Chondrocyte (in vitro differentiated cells): ENCODE measurements around the gene DLG2. TPM values are rescaled to one million over a fixed set of nuclear protein-coding genes. Genes with fewer than 3 reads are reported as not detected.

Experiments
- DNase-seq: peaks from one replicate; pipeline ENCODE4 v3.0.0; 2021; ENCODE audit warnings: mixed read lengths, low spot score
- H3K27ac Mint-ChIP-seq: one replicate; pipeline ENCODE4 v1.8.0; 2021; ENCODE audit warnings: mild to moderate bottlenecking, moderate library complexity, mixed read lengths; ENCODE audit not compliant: unreplicated experiment
- H3K27me3 Mint-ChIP-seq: 2 replicates; pipeline ENCODE4 v1.8.0; 2021; ENCODE audit warnings: low read depth, mixed read lengths
- H3K36me3 Mint-ChIP-seq: 2 replicates; pipeline ENCODE4 v1.8.0; 2021; ENCODE audit warnings: low read depth, mixed read lengths
- H3K4me1 Mint-ChIP-seq: 2 replicates; pipeline ENCODE4 v1.8.0; 2021; ENCODE audit warnings: low read depth, mild to moderate bottlenecking, mixed read lengths
- H3K4me3 Mint-ChIP-seq: one replicate; pipeline ENCODE4 v1.8.0; 2021; ENCODE audit warnings: mild to moderate bottlenecking, moderate library complexity, mixed read lengths; ENCODE audit not compliant: unreplicated experiment
- H3K9me3 Mint-ChIP-seq: 2 replicates; pipeline ENCODE4 v1.8.0; 2021; ENCODE audit warnings: low read depth, mixed read lengths
- CTCF ChIP-seq: fragments of 200-600 bp; sonication (generic); IDR thresholded peaks from 2 replicates; pipeline ENCODE4 v1.5.0; 2021; ENCODE audit warnings: antibody characterized with exemption, mild to moderate bottlenecking, moderate library complexity
- total RNA-seq: library from RNA; stranded (reverse); gene quantifications from 3 replicates; pipeline ENCODE4 v1.2.1, GENCODE V29; 2021

Gene DLG2
- total RNA-seq, 1 donor from 2014 or later: 1.3 TPM

GRCh38 chr11:83663988-83664387 lies 1963.2 kb downstream of the DLG2 start:
- no peaks in the 10 kb centered on the region for H3K4me1 Mint-ChIP-seq
- no peaks in the 10 kb centered on the region for H3K36me3 Mint-ChIP-seq
- peaks cover 10% of the 10 kb centered on the region for H3K27me3 Mint-ChIP-seq
- no peak for TF ChIP-seq CTCF
- H3K27ac Mint-ChIP-seq: no peak overlapping the region
- H3K9me3 Mint-ChIP-seq: no peaks in the 10 kb centered on the region
- DNase-seq: no peak
- no peak overlapping the region for H3K4me3 Mint-ChIP-seq

GRCh38 chr11:83663446-83663845 lies 1963.7 kb downstream of the DLG2 start:
- no peaks in the 10 kb centered on the region for H3K4me1 Mint-ChIP-seq
- peaks cover 9% of the 10 kb centered on the region for H3K27me3 Mint-ChIP-seq
- H3K36me3 Mint-ChIP-seq: no peaks in the 10 kb centered on the region
- no peak for TF ChIP-seq CTCF
- no peak overlapping the region for H3K4me3 Mint-ChIP-seq
- no peak overlapping the region for H3K27ac Mint-ChIP-seq
- no peaks in the 10 kb centered on the region for H3K9me3 Mint-ChIP-seq
- DNase-seq: no peak

GRCh38 chr11:83662494-83662893 lies 1964.7 kb downstream of the DLG2 start:
- H3K9me3 Mint-ChIP-seq: no peaks in the 10 kb centered on the region
- peaks cover 9% of the 10 kb centered on the region for H3K27me3 Mint-ChIP-seq
- no peaks in the 10 kb centered on the region for H3K4me1 Mint-ChIP-seq
- H3K36me3 Mint-ChIP-seq: no peaks in the 10 kb centered on the region
- no peak overlapping the region for H3K4me3 Mint-ChIP-seq
- TF ChIP-seq CTCF: no peak
- no peak for DNase-seq
- no peak overlapping the region for H3K27ac Mint-ChIP-seq

- no peaks in the 10 kb centered on the region for H3K4me1 Mint-ChIP-seq
- H3K9me3 Mint-ChIP-seq: no peaks in the 10 kb centered on the region
- no peaks in the 10 kb centered on the region for H3K36me3 Mint-ChIP-seq
- no peak for DNase-seq
- no peak overlapping the region for H3K4me3 Mint-ChIP-seq
- no peak for TF ChIP-seq CTCF
- no peak overlapping the region for H3K27ac Mint-ChIP-seq
- peaks cover 9% of the 10 kb centered on the region for H3K27me3 Mint-ChIP-seq
Observed at GRCh38 chr11:83661491-83662350, 1965.4 kb downstream of the DLG2 start.

GRCh38 chr11:83659466-83659865 lies 1967.7 kb downstream of the DLG2 start:
- H3K4me1 Mint-ChIP-seq: no peaks in the 10 kb centered on the region
- no peak overlapping the region for H3K4me3 Mint-ChIP-seq
- no peaks in the 10 kb centered on the region for H3K36me3 Mint-ChIP-seq
- H3K27me3 Mint-ChIP-seq: peaks cover 9% of the 10 kb centered on the region
- H3K9me3 Mint-ChIP-seq: no peaks in the 10 kb centered on the region
- H3K27ac Mint-ChIP-seq: no peak overlapping the region
- DNase-seq: no peak
- TF ChIP-seq CTCF: no peak
